Measurements from ENCODE around the gene ITGA11. TPM values are rescaled to one million over a fixed set of nuclear protein-coding genes. Genes with fewer than 3 reads are reported as not detected.

Gene ITGA11
- total RNA-seq, 2 experiments from 2014 or later, result under 0.01 TPM; not detected in 1

GRCh38 chr15:68264282-68264681 is 167.7 kb downstream of the ITGA11 start:
- Histone ChIP-seq H3K9me2 (ENCODE audit: insufficient read depth, low read length) (no peaks in the 10 kb centered on the region), H3K36me3 (ENCODE audit: insufficient read depth, low read length) (no peaks in the 10 kb centered on the region)
- POLR2A ChIA-PET, result no interaction called here

GRCh38 chr15:68262514-68263356 is 169.2 kb downstream of the ITGA11 start:
- intact Hi-C loops (cut with micrococcal nuclease; ENCODE audit: unreplicated experiment), result no loop called here
- POLR2A ChIA-PET, result interaction anchor here (0.6 to 1.4 kb wide), 2 partner anchors 34 to 410 kb away, joined by 3 to 6 read pairs; no protein-coding TSS in a partner anchor
- H3K4me3 ChIP-seq (ENCODE audit: low read depth, low read length, poor library complexity, severe bottlenecking), result no peak overlapping the region

More at GRCh38 chr15:68264282-68264681, 167.7 kb downstream of the ITGA11 start:
- no peak for TF ChIP-seq CTCF (conservative IDR thresholded peaks at IDR 0.05; ENCODE audit: low read length)
- TF ChIP-seq EZH2phosphoT487 (IDR thresholded peaks at IDR 0.05; ENCODE audit: borderline replicate concordance, low read depth, low read length), result no peak
- intact Hi-C loops (cut with micrococcal nuclease; ENCODE audit: unreplicated experiment), result no loop called here
- Histone ChIP-seq H3K27ac (ENCODE audit: low read depth, low read length, poor library complexity, severe bottlenecking) (no peak overlapping the region), H2AFZ (ENCODE audit: low read length) (no peak overlapping the region), H3K4me3 (ENCODE audit: low read depth, low read length, poor library complexity, severe bottlenecking) (no peak overlapping the region), H3K79me2 (ENCODE audit: insufficient read depth, low read depth, low read length) (no peaks in the 10 kb centered on the region), H3K4me2 (ENCODE audit: low read length) (no peak overlapping the region), H3K9me3 (ENCODE audit: low read length) (no peaks in the 10 kb centered on the region), H3K4me1 (ENCODE audit: insufficient read depth, low read length, poor library complexity, severe bottlenecking) (no peaks in the 10 kb centered on the region), H4K20me1 (ENCODE audit: insufficient read depth, low read length) (no peaks in the 10 kb centered on the region)
- CTCF ChIA-PET (ENCODE audit: unreplicated experiment), result no interaction called here
- BruUV-seq (replicated peaks), result no TSS peak
- no peak for DNase-seq (ENCODE audit: low spot score)

More at GRCh38 chr15:68262514-68263356, 169.2 kb downstream of the ITGA11 start:
- no peak for DNase-seq (ENCODE audit: low spot score)
- TF ChIP-seq CTCF (conservative IDR thresholded peaks at IDR 0.05; ENCODE audit: low read length), result no peak
- no peak for TF ChIP-seq EZH2phosphoT487 (IDR thresholded peaks at IDR 0.05; ENCODE audit: borderline replicate concordance, low read depth, low read length)
- CTCF ChIA-PET (ENCODE audit: unreplicated experiment), result no interaction called here
- no peak overlapping the region for H3K4me2 ChIP-seq (ENCODE audit: low read length)
- H4K20me1 ChIP-seq (ENCODE audit: insufficient read depth, low read length), result no peaks in the 10 kb centered on the region
- H3K9me2 ChIP-seq (ENCODE audit: insufficient read depth, low read length), result no peaks in the 10 kb centered on the region
- H3K9me3 ChIP-seq (ENCODE audit: low read length), result no peaks in the 10 kb centered on the region
- BruUV-seq (replicated peaks), result no TSS peak
- H3K4me1 ChIP-seq (ENCODE audit: insufficient read depth, low read length, poor library complexity, severe bottlenecking), result no peaks in the 10 kb centered on the region
- H3K36me3 ChIP-seq (ENCODE audit: insufficient read depth, low read length), result no peaks in the 10 kb centered on the region
- H3K27ac ChIP-seq (ENCODE audit: low read depth, low read length, poor library complexity, severe bottlenecking), result no peak overlapping the region
- no peak overlapping the region for H2AFZ ChIP-seq (ENCODE audit: low read length)
- no peaks in the 10 kb centered on the region for H3K79me2 ChIP-seq (ENCODE audit: insufficient read depth, low read depth, low read length)
